ENCODE results near the gene MORC3.
"Not testable (repeated sequence)": the region's sequence is repeated elsewhere in the genome, so short reads cannot be mapped to it uniquely, and the experiment has no call there.

The MORC3 gene

GRCh38 chr21:36319767-36320420, at the start of gene MORC3:
Gene MORC3 (plus strand): TSS chr21:36320197. CDS start chr21:36320265, 68 bp downstream.
- peak; percentile 97 for DNase-seq

- DNase-seq = not testable (repeated sequence)
These were observed 49.0 kb upstream of the MORC3 start for GRCh38 chr21:36270786-36271695.

DNA sequence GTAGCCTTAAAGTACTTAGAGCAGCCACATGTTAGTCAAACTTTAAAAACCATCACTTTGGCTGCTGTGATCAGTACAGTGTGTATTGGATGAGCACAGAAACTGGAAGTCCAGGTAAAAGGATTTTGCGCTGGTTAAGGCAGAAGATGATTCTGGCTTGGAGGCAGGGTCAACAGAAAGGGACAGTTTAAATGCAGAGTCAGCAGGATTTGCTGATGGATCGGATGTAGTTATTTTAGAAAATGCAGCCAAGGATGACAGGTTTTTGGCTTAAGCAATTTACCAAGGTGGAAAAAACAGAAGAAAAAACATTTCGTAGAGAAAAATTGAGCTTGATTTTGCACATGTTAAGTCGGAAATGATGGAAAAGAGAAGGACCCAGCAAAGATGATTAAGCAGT, 45.9 kb upstream of the MORC3 start:
- no peak for DNase-seq

- no peak for DNase-seq
These were observed 37.3 kb upstream of the MORC3 start for GRCh38 chr21:36282568-36283230.

GRCh38 chr21:36283231-36283622, 36.8 kb upstream of the MORC3 start:
- not testable (repeated sequence) for DNase-seq

- DNase-seq = no peak
These were observed 31.2 kb upstream of the MORC3 start for GRCh38 chr21:36288651-36289243.

- no peak for DNase-seq
These were observed 28.5 kb upstream of the MORC3 start for GRCh38 chr21:36291509-36291908.

DNA sequence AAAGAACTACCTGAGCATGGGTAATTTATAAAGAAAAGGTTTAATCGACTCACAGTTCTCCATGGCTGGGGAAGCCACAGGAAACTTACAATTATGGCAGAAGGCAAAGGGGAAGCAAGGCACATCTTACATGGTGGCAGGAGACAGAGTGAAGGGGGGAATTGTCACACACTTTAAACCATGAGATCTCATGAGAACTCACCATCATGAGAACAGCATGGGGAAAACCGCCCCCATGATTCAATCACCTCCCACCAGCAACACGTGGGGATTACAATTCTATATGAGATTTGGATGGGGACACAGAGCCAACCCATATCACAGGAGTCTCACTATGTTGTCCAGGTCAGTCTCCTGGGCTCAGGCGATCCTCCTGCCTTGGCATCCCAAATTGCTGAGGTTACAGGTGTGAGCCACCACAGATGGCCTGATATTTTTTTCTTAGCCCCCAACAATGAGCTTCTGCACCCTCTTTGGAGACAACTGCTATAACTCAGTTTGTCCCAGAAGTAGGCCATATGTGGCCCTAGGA, 22.5 kb upstream of the MORC3 start:
- no peak for DNase-seq

DNA sequence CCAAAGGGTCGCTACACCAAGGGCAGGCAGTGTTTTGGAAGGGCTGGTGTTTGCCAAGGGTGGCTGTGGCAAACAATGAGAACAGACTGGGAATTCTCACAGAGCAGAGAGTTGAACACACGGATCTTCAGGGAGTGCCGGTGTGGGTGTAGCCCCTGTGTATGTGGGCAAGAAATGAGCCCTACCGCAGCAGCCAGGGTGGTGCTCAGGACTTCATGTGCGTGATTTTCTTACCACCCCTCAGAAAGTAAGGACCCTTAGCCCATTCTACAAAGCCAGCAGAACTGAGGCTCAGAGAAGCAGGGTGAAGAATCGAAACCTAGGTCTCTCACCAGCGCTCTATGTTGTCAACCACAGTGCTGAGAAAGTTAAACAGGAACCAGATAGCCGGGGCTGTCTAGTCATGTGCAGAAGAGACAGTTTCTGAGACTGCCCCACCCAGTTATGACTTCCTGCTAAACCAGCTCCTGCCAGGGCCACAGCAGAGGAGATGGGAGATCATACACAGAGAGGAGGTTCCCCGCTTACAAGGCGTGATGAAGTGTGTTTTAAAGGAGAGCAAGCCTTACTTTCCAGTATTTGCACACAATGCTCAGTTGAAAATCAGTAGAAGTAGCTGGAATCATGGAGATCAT, 21.9 kb upstream of the MORC3 start:
- no peak for DNase-seq

DNA sequence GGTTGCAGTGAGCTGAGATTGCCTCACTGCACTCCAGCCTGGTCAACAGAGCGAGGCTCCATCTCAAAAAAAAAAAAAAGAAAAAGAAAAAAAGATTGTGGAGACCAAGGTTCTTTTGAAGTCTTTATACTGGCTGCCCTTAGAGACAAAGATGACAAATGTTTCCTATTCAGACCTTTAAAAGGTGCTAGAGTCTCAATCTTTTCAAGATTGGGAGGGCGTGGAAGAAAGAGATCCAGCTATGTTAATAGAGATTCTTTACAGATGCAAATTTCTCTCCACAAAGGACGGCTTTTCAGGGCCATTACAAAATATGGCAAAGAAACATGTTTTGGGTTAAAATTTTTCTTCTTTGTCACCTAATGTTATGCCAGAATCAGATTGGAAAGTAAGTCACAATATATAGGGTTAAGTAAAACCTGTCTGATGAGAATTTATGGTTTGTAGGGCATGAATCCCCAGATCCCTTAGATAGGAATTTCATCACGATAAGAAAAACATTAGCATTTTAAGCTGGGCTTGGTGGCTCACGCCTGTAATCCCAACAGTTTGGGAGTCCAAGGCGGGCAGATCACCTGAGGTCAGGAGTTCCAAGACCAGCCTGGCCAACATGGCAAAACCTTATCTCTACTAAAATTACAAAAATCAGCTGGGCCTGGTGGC, 13.0 kb upstream of the MORC3 start:
- DNase-seq = no peak

DNA sequence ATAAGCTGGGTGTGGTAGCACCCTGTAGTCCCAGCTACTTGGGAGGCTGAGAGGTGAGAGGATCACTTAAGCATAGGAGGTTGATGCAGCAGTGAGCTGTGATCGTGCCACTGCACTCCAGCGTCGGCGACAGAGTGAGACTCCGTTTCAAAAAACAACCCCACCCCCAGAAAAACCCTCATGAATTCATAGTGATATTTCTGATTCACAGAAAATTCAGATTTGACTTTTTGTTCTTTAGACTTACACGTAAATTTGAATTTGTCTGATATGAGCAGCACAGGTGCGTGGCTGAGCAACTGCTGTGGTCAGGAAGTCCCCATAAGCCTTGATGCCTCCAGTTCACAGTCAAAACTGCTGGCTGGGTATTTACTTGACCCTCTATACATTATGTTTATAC, 10.0 kb upstream of the MORC3 start:
- DNase-seq = no peak

GRCh38 chr21:36313446-36313845, 6.6 kb upstream of the MORC3 start:
- DNase-seq = not testable (repeated sequence)

- DNase-seq = not testable (repeated sequence)
These were observed 4.0 kb upstream of the MORC3 start for GRCh38 chr21:36316045-36316444.

DNA sequence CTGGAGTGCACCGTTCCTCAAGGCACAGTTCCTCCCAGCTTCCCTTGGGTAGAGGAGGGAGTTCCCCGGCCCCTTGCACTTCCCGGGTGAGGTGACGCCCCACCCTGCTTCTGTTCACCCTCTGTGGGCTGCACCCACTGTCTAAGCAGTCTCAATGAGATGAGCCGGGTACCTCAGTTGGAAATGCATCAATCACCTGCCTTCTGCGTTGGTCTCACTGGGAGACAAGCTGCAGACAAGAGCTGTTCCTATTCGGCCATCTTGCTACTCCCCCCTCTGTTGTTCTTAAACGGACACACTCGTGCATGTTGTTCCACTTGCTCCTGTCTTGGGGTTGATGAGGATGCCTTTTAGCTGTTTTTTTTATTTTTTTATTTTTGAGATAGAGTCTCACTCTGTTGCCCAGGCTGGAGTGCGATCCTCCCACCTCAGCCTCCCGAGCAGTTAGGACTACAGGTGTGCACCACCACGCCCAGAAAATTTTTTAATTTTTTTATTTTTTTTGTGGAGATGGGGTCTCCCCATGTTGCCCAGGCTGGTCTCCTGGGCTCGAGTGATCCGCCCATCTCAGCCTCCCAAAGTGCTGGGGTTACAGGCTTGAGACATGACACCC, 3.0 kb upstream of the MORC3 start:
- no peak for DNase-seq

GRCh38 chr21:36319406-36319766, 611 bp upstream of the MORC3 start:
- DNase-seq = not testable (repeated sequence)

DNA sequence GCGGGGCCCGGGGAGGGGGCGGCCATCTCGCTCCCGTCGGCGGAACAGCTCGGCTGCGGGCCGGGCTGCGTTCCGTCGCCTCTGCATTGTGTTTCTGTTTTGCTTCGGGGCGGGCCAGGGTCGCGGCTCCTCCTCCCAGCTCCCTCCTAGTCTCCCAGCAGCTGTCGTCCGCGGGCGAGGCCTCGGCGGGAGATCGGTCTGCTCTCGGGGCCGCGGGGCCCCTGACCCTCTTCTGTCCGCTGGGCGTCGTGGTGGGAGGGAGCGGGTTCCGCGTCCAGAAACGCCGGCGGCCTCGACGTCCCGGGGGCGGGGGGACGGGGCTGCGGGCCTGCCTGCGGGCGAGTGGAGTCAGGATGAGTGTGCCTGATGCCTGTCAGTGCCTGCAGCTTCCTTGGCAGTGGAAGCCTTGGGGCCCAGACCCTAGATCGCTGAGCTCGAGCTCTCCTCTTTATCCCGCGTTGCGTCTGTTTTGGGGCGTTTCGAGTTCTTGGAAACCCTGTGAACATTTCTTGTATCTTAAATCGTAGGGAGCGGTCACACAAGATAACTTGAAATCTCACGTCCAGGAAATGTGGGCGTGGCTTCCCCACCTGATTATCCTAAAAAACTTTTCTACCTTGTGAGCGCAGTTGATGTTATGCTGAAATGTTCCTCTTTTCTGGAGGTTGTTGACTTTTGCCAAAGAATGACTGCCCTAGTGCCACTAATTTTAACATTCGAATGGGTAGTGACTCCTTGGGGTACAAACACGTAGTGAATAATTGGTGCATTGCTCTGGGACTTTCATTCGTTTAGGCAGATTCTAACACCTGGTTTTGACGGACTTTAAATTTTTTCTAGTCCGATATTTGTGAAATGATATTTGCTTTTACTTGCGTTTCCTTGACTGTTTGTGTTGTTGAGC, 676 bp downstream of the MORC3 start:
- DNase-seq = peak; percentile 43

DNA sequence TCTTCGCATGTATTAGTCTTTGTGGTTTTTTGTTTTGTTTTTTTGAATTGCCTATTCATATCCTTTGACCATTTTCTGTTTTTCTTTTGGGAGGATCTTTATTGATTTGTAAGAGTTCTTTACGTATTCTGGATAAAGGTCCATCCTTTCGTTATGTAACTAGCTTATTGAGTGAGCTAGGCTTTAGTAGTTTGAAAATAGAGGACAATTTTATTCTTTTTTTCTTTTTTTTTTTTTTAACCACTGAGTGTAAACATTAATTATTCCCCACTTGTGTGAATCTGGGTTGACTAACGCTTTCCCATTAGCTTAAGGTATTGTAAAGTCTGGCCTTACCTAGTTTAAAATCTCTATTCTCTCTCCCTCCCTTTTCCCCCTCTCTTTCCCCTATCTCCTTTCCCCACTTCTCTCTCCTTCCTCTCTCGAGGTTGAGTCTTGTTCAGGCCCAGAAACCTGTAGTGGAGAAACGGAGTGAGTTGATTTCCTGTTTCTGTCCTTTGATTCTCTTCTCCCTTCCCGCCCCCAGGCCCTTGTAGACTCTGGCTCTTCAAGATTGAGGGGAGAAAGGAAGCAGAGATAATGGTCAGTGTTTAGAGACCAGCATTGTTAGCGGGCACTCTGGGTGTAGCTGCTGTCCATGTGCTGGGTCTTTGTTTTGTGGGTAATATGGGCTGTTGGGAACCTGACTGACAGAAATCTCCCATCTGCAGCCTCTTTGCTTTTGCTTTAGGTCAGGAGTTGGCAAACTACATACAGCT, 1.5 kb downstream of the MORC3 start:
- DNase-seq = no peak

GRCh38 chr21:36322083-36322424, 2.1 kb downstream of the MORC3 start:
- no peak for DNase-seq

- no peak for DNase-seq
These were observed 3.0 kb downstream of the MORC3 start for GRCh38 chr21:36323032-36323431.
